Coronary artery (tissue), 2 donors: ENCODE data around the gene HIRA.

Experiments
- DNase-seq: peaks from one replicate; pipeline ENCODE4 v3.0.0-alpha.2; 2017; ENCODE audit warnings: low spot score
- H3K27ac ChIP-seq, 2 donors: fragments of 200-600 bp; sonication (generic); one replicate each; pipeline ENCODE4 v1.5.1; 2016 to 2019
- H3K4me3 ChIP-seq: fragments of 200-600 bp; sonication (generic); 2 replicates; pipeline ENCODE4 v1.5.1; 2016; ENCODE audit warnings: mild to moderate bottlenecking, moderate library complexity
- CTCF ChIP-seq: fragments of 200-600 bp; sonication (generic); IDR thresholded peaks from one replicate; pipeline ENCODE4 v1.5.1; 2019; ENCODE audit warnings: antibody characterized with exemption

The HIRA gene

GRCh38 chr22:19400881-19401280 lies 30.7 kb downstream of the HIRA start:
- Histone ChIP-seq H3K4me3 (no peak overlapping the region), H3K27ac (no peak overlapping the region)
- TF ChIP-seq CTCF, result no peak
- no peak for DNase-seq

DNA sequence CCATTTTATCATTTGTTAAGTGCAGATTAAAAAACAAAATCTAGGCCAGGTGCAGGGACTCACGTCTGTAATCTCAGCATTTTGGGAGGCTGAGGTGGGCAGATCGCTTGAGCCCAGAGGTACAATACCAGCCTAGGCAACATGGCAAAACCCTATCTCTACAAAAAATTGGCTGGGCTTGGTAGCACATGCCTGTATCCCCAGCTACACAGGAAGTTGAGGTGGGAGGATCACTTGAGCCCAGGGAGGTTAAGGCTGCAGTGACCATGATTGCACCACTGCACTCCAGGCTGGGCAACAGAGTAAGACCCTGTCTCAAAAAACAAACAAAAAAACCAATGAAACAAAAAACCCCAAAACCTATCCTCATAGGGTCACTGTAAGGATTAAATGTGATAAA lies 32.9 kb downstream of the HIRA start:
- no peak for TF ChIP-seq CTCF
- no peak for DNase-seq
- no peak overlapping the region for H3K4me3 ChIP-seq
- H3K27ac ChIP-seq, result no peak overlapping the region

DNA sequence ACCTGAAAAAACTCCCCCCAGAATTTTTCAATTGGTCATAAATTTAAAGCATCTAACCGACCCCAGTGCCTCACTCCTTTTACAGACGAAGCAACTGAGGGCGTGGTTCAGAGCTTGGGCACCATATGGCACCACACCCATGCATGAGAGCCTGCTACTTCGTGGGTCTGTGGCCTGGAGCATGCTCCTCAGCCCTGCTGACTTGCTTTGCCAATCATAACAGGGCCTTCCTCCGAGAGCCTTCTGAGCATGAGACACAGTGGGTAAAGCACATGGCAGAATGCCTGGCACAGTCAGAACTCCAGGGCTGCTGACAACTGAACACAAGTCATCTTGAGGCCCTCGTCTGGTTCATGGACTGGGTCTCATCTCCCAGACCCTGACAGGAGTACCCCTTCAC lies 33.3 kb downstream of the HIRA start:
- Histone ChIP-seq H3K4me3 (no peak overlapping the region), H3K27ac (no peak overlapping the region)
- TF ChIP-seq CTCF, result no peak
- DNase-seq, result no peak

DNA sequence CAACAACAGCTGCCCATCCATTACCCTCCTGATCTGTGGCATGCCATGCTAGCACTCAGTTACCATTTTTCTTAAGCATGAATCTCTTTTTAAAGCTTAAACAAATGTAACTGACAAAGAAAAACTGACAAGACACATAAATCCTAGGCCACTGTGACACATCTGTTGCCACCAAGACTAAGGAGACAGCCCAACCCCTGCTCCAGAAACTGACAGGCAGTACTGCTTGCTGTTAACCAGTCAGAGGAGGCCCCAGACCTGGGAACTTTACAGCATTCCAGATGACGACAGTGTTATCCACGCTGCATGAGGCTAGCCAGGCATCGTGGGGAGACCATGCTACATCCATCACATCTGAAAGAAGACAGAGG lies 33.8 kb downstream of the HIRA start:
- no peak for TF ChIP-seq CTCF
- Histone ChIP-seq H3K27ac (no peak overlapping the region), H3K4me3 (no peak overlapping the region)
- no peak for DNase-seq

DNA sequence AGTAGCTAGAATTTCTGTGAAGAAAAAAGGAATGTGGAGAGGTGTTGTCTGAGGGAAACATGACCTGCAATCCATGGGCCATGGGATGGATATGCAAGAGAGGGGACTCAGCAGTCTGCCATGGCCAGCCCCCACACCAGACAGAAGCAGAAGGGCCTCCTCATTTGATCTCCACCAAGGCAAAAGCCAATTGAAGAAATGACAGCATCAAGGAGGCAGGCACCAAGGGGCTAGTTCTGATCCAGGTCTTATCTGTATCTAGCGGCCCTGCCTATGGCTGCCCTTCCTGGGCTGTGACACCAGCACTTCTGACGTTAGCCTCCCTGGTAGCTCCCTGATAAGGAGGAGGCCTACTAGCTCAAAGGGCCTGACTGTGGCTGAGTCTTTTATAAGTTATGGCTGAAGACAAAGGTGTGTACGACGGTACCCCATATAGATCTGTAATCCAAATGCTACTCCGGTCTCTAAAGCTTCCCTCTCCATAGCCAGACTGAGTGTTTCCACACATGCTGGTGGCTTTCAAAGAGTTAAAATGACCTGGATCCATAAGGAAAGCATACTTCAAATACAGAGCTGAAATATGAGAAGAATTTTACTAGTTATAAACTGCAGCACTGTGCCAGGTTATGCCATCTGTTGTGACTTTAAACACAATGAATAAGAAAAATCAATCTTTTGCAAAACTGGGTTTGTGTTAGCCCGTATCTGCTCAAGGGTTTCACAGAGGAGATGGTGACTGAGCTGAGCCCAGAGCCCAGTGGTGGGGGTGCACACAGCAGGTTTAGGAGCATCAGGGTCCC lies 34.4 kb downstream of the HIRA start:
- Histone ChIP-seq H3K27ac (no peak overlapping the region), H3K4me3 (no peak overlapping the region)
- no peak for DNase-seq
- TF ChIP-seq CTCF, result no peak

GRCh38 chr22:19396561-19396933 lies 35.0 kb downstream of the HIRA start:
- DNase-seq, result no peak
- H3K27ac ChIP-seq, result no peak overlapping the region
- no peak overlapping the region for H3K4me3 ChIP-seq
- no peak for TF ChIP-seq CTCF

DNA sequence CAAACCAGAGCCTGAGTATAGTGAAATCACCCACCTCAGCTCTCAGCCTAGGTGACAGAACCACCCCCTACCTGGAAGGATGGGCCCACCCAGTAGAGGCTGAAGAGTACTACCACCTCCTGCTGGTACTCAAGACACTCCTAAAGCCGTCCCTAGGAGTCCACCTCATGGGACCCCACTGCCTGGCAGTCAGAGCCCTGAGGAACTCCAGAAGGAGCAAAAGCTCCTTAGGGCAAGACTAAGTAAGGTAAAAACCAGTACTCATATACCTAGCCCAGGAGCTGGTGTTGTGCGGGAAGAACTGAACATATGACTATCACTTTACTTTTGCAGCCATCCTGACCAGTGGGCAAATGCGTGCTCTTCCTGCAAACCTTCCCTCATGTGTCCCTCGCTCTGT lies 36.3 kb downstream of the HIRA start:
- DNase-seq, result no peak
- TF ChIP-seq CTCF, result no peak
- H3K27ac ChIP-seq, result no peak overlapping the region
- no peak overlapping the region for H3K4me3 ChIP-seq
